Measurements from ENCODE around the gene FER. TPM values are rescaled to one million over a fixed set of nuclear protein-coding genes. Genes with fewer than 3 reads are reported as not detected.

Gene FER
- total RNA-seq, 1 experiment from 2014 or later, result 19.4 TPM

DNA sequence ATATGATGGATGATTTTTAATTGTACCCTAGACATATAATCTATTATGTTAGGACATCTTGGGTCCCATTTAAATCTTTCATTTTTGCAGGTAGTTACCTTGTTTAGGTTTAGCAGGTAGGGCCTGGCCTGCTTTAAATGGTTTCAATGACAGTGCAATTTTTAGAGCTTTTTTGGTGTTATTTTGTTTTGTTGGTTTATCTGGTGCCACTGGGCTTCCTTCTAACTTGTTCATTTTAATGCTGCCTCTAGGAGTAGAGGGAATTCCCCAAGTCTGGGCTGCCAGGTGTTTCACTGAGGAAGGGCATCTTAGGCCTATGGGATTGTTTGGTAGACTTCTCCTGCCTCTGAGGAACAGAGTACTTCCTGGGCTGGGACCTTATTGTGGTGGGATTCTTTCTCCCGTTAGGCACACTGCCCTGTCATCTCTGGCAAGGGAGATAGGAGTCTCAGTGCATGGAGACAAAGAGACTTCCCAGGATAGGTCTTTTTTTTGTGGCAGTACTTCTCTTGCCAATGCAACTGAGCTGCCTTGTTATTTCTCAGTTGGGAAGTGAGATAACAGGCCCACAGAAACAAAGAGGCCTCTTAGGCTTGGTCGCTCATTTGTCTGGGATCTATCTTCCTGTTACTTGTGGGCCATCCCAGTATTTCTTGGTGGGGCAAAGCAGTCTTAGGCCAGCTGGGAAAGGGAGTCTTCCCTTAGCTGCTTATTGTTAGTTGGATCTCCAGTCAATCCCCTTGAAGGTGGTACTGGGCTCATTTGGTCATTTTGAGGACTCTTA, 282.9 kb downstream of the FER start:
- CTCF ChIA-PET, result no interaction called here
- no peak overlapping the region for H3K9ac ChIP-seq (ENCODE audit: low read length)

DNA sequence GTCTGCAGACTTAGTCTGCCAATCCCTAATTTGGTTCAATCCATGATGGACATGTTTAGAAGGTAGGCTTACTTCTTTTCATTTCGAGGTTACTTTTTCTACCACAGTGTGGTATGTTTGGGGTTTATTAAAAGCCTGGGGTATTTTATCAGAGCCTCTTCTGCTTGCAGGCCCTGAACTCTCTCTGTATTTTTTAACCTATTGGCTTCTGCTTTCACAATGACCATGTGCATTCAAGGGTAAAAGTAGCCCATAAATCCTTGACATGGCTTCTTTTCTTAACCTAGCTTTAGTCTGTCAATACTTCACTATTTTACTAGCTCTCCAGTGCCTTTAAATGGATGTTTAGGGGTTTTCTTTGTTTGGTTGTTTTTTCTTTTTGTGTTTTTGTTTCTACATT, 286.6 kb downstream of the FER start:
- BruUV-seq (replicated peaks), result no TSS peak
- H3K79me2 ChIP-seq (ENCODE audit: low read length), result no peaks in the 10 kb centered on the region
- no peaks in the 10 kb centered on the region for H3K27me3 ChIP-seq (ENCODE audit: low read length)
- ATAC-seq, result no peak
- no peak overlapping the region for H3K9ac ChIP-seq (ENCODE audit: low read length)
- H3K9me2 ChIP-seq (replicated peaks; ENCODE audit: low read length), result no peaks in the 10 kb centered on the region; the same call in 1 of the 2 replicates
- no peak overlapping the region for H3K4me3 ChIP-seq (ENCODE audit: low read length)
- no peak for DNase-seq
- CTCF ChIA-PET, result no interaction called here
- TF ChIP-seq, protein P1, sequence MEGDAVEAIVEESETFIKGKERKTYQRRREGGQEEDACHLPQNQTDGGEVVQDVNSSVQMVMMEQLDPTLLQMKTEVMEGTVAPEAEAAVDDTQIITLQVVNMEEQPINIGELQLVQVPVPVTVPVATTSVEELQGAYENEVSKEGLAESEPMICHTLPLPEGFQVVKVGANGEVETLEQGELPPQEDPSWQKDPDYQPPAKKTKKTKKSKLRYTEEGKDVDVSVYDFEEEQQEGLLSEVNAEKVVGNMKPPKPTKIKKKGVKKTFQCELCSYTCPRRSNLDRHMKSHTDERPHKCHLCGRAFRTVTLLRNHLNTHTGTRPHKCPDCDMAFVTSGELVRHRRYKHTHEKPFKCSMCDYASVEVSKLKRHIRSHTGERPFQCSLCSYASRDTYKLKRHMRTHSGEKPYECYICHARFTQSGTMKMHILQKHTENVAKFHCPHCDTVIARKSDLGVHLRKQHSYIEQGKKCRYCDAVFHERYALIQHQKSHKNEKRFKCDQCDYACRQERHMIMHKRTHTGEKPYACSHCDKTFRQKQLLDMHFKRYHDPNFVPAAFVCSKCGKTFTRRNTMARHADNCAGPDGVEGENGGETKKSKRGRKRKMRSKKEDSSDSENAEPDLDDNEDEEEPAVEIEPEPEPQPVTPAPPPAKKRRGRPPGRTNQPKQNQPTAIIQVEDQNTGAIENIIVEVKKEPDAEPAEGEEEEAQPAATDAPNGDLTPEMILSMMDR (conservative IDR thresholded peaks at IDR 0.05; ENCODE audit: low read depth, low read length), result no peak
- TF ChIP-seq EZH2 (IDR thresholded peaks at IDR 0.05; ENCODE audit: low read length, unreplicated experiment), result no peak
- no peak for TF ChIP-seq EZH2phosphoT487 (IDR thresholded peaks at IDR 0.05; ENCODE audit: borderline replicate concordance, low read length)
- H4K20me1 ChIP-seq (ENCODE audit: low read length), result no peaks in the 10 kb centered on the region
- intact Hi-C loops (cut with micrococcal nuclease), result no loop called here
- H3K9me3 ChIP-seq (ENCODE audit: low read length), result no peaks in the 10 kb centered on the region
- H3K4me2 ChIP-seq (ENCODE audit: low read length), result no peak overlapping the region
- H3K4me1 ChIP-seq (ENCODE audit: insufficient read depth, low read length), result peaks cover 17% of the 10 kb centered on the region
- H2AFZ ChIP-seq (ENCODE audit: low read length), result no peak overlapping the region
- POLR2A ChIA-PET (ENCODE audit: unreplicated experiment), result no interaction called here
- no peaks in the 10 kb centered on the region for H3F3A ChIP-seq (ENCODE audit: low read length, unreplicated experiment)
- no peak overlapping the region for H3K27ac ChIP-seq (ENCODE audit: low read length)
- no peaks in the 10 kb centered on the region for H3K36me3 ChIP-seq (ENCODE audit: low read depth, low read length)

More for the DNA sequence above, 282.9 kb downstream of the FER start:
- intact Hi-C loops (cut with micrococcal nuclease), result no loop called here
- H3K4me1 ChIP-seq (ENCODE audit: insufficient read depth, low read length), result peaks cover 21% of the 10 kb centered on the region
- POLR2A ChIA-PET (ENCODE audit: unreplicated experiment), result no interaction called here
- no peaks in the 10 kb centered on the region for H3K79me2 ChIP-seq (ENCODE audit: low read length)
- H3K27ac ChIP-seq (ENCODE audit: low read length), result no peak overlapping the region
- DNase-seq, result no peak
- no peak overlapping the region for H3K4me3 ChIP-seq (ENCODE audit: low read length)
- no peaks in the 10 kb centered on the region for H3K9me3 ChIP-seq (ENCODE audit: low read length)
- H3K36me3 ChIP-seq (ENCODE audit: low read depth, low read length), result no peaks in the 10 kb centered on the region
- H3K27me3 ChIP-seq (ENCODE audit: low read length), result no peaks in the 10 kb centered on the region
- no peaks in the 10 kb centered on the region for H4K20me1 ChIP-seq (ENCODE audit: low read length)
- BruUV-seq (replicated peaks), result no TSS peak
- no peak for ATAC-seq
- peaks cover 4% of the 10 kb centered on the region for H3F3A ChIP-seq (ENCODE audit: low read length, unreplicated experiment)
- H3K4me2 ChIP-seq (ENCODE audit: low read length), result no peak overlapping the region
- TF ChIP-seq, protein P1 (conservative IDR thresholded peaks at IDR 0.05; ENCODE audit: low read depth, low read length), result no peak
- TF ChIP-seq EZH2 (IDR thresholded peaks at IDR 0.05; ENCODE audit: low read length, unreplicated experiment), result no peak
- no peak for TF ChIP-seq EZH2phosphoT487 (IDR thresholded peaks at IDR 0.05; ENCODE audit: borderline replicate concordance, low read length)
- no peaks in the 10 kb centered on the region; the same call in 1 of the 2 replicates for H3K9me2 ChIP-seq (replicated peaks; ENCODE audit: low read length)
- H2AFZ ChIP-seq (ENCODE audit: low read length), result no peak overlapping the region

DNA sequence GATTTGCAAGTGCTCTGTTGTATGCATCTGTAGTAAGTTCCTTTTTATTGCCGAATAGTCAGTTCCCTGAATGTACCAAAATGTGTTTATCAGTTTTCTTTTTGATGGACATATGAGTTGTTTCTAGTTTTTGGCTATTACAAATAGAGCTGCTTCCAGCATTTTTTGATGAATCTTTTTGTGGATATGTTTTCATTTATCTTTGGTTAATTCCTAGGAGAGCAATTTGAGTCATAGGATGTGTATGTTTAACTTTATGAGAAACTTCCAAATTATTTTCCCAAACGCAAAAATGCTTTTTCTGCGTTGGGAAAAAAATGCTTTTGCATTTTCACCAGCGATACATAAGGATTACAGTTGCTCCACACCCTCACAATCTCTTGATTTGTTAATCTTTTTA, 287.7 kb downstream of the FER start:
- Histone ChIP-seq H3K27me3 (ENCODE audit: low read length) (no peaks in the 10 kb centered on the region), H3K4me1 (ENCODE audit: insufficient read depth, low read length) (peaks cover 17% of the 10 kb centered on the region), H3K9me2 (replicated peaks; ENCODE audit: low read length) (no peaks in the 10 kb centered on the region; the same call in 1 of the 2 replicates), H4K20me1 (ENCODE audit: low read length) (no peaks in the 10 kb centered on the region), H3K27ac (ENCODE audit: low read length) (no peak overlapping the region), H3K9ac (ENCODE audit: low read length) (no peak overlapping the region), H3K4me2 (ENCODE audit: low read length) (peak overlapping the region; percentile 6; the same call in 1 of the 2 replicates), H3F3A (ENCODE audit: low read length, unreplicated experiment) (no peaks in the 10 kb centered on the region), H3K4me3 (ENCODE audit: low read length) (no peak overlapping the region), H3K9me3 (ENCODE audit: low read length) (no peaks in the 10 kb centered on the region), H3K36me3 (ENCODE audit: low read depth, low read length) (no peaks in the 10 kb centered on the region), H2AFZ (ENCODE audit: low read length) (no peak overlapping the region), H3K79me2 (ENCODE audit: low read length) (no peaks in the 10 kb centered on the region)
- peak; percentile 34 for DNase-seq
- CTCF ChIA-PET, result no interaction called here
- intact Hi-C loops (cut with micrococcal nuclease), result no loop called here
- peak; percentile 67 for ATAC-seq
- POLR2A ChIA-PET (ENCODE audit: unreplicated experiment), result no interaction called here
- TF ChIP-seq, protein P1 (conservative IDR thresholded peaks at IDR 0.05; ENCODE audit: low read depth, low read length), result no peak
- no peak for TF ChIP-seq EZH2 (IDR thresholded peaks at IDR 0.05; ENCODE audit: low read length, unreplicated experiment)
- no peak for TF ChIP-seq EZH2phosphoT487 (IDR thresholded peaks at IDR 0.05; ENCODE audit: borderline replicate concordance, low read length)
- BruUV-seq (replicated peaks), result no TSS peak
